Stimulated activated naive CD8-positive, alpha-beta T cell treated with anti-CD3 and anti-CD28 coated beads, Interleukin-15, Interleukin-2, amounts not matched to agents 100 ng/mL and 50 ng/mL, for 24 hours (primary cell): ENCODE data around the gene UBE2D2.

Experiments
- H3K27ac Mint-ChIP-seq: one replicate; pipeline ENCODE4 v1.8.0; 2021; ENCODE audit warnings: mild to moderate bottlenecking, mixed read lengths
- H3K27me3 Mint-ChIP-seq: one replicate; pipeline ENCODE4 v1.8.0; 2021; ENCODE audit warnings: mixed read lengths
- H3K36me3 Mint-ChIP-seq: one replicate; pipeline ENCODE4 v1.8.0; 2021; ENCODE audit warnings: low read depth, mixed read lengths
- H3K4me1 Mint-ChIP-seq: one replicate; pipeline ENCODE4 v1.8.0; 2021; ENCODE audit warnings: low read depth, mixed read lengths
- H3K4me3 Mint-ChIP-seq: one replicate; pipeline ENCODE4 v1.8.0; 2021; ENCODE audit warnings: mild to moderate bottlenecking, mixed read lengths
- H3K9me3 Mint-ChIP-seq: one replicate; pipeline ENCODE4 v1.8.0; 2021; ENCODE audit warnings: mixed read lengths

UBE2D2 gene

DNA sequence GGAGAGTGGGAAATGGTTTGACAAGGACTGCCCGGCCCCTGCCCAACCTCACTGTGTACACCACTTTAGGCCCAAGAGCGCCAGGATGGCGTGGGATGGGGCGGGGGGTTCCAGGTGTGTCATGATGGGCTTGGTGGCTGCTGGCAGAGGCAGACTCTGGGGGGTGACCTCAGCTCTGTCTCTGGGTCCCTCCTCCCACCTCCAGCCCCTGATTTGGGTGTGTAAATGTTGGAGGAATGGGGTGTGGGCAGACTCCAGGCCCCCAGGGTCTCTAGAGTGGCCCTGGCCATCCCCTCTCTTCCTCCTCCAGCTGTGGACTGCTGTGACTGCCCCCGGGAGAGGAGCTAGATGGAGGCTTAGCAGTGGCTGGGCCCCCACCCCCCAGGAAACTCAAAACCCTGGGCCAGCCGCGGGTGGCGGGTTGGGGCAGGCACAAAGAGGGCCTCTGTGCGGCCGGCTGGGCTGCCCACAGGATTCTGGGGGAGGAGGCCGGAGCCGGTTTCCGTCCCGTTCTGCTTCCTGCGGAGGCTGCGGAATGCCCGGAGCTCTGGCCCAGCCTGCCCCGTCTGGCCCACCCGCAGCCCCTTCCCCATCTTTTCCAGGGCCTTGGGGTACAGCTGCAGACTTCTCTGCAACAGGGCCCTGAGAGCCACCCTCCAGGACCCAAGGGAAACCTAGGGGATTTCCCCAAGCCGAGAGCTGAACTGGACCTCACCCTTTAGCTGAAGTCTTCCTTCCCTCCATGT, 110.1 kb downstream of the UBE2D2 start:
- peak overlapping the region; percentile 77 for H3K4me3 Mint-ChIP-seq
- H3K36me3 Mint-ChIP-seq, result no peaks in the 10 kb centered on the region
- H3K27ac Mint-ChIP-seq, result no peak overlapping the region
- H3K9me3 Mint-ChIP-seq, result no peaks in the 10 kb centered on the region
- peaks cover 50% of the 10 kb centered on the region for H3K4me1 Mint-ChIP-seq
- no peaks in the 10 kb centered on the region for H3K27me3 Mint-ChIP-seq

DNA sequence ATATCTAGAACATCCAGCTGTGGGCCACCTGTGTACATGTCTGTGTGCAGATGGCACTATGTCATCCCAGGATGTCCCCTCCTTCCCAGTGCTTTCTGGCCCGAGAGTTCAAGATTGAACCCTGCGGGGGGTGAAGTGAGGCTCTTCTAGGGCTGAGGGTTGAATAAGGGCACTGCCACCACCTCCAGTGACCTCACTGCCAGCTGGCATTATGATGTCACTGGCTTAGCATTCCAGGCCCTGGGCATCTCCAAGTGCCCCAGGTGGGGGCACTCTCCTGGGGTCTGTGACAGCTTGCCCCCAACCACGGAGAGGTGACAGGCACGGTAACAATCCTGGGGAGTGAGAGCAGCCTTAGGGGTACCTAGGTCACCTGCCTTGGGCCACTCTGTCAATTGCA, 114.1 kb downstream of the UBE2D2 start:
- peaks cover 3% of the 10 kb centered on the region for H3K36me3 Mint-ChIP-seq
- no peak overlapping the region for H3K27ac Mint-ChIP-seq
- no peaks in the 10 kb centered on the region for H3K27me3 Mint-ChIP-seq
- H3K4me3 Mint-ChIP-seq, result no peak overlapping the region
- H3K4me1 Mint-ChIP-seq, result peaks cover 21% of the 10 kb centered on the region
- H3K9me3 Mint-ChIP-seq, result no peaks in the 10 kb centered on the region

DNA sequence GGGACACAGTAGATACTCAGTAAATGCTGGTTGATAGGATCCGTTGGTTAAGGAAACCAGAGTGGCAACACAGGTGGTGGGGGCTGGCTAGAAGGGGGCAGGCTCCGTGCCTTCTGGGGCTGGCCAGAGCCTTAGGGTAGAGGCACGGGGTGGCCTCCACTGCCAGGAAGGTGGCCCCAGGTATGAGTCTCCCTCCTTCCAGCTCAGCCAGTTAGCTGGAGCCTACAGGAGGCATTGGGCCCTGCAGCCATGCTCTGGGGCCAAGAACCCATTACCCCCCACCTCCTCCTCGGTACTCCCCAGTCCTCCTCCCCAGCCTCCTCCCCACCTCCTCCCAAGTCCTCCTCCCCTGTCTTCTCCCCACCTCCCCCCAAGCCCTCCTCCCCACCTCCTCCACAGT, 114.7 kb downstream of the UBE2D2 start:
- H3K9me3 Mint-ChIP-seq, result no peaks in the 10 kb centered on the region

DNA sequence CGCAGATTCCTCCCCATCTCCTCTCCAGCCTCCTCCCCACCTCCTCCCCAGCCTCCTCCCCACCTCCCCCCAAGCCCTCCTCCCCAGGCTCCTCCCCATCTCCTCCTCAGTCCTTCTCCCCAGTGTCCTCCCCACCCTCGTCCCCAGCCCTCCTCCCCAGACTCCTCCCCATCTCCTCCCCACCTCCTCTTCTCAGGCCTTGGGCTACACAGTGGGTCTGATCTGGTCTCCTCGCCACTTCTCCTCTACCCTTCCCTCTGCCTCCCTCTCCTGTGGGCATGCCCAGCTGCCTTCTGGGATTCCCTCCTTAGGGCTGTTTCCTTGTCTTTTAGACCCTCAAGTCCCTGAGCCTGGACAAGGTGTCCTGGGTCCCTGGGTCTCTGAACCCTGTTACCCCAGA, 115.3 kb downstream of the UBE2D2 start:
- peaks cover 5% of the 10 kb centered on the region for H3K36me3 Mint-ChIP-seq
- H3K27me3 Mint-ChIP-seq, result no peaks in the 10 kb centered on the region
- peak overlapping the region; percentile 61 for H3K27ac Mint-ChIP-seq
- H3K4me3 Mint-ChIP-seq, result no peak overlapping the region
- peaks cover 14% of the 10 kb centered on the region for H3K4me1 Mint-ChIP-seq
- no peaks in the 10 kb centered on the region for H3K9me3 Mint-ChIP-seq

More for the DNA sequence above, 114.7 kb downstream of the UBE2D2 start:
- peaks cover 5% of the 10 kb centered on the region for H3K36me3 Mint-ChIP-seq
- H3K4me3 Mint-ChIP-seq, result no peak overlapping the region
- H3K4me1 Mint-ChIP-seq, result peaks cover 15% of the 10 kb centered on the region
- no peak overlapping the region for H3K27ac Mint-ChIP-seq
- H3K27me3 Mint-ChIP-seq, result no peaks in the 10 kb centered on the region

DNA sequence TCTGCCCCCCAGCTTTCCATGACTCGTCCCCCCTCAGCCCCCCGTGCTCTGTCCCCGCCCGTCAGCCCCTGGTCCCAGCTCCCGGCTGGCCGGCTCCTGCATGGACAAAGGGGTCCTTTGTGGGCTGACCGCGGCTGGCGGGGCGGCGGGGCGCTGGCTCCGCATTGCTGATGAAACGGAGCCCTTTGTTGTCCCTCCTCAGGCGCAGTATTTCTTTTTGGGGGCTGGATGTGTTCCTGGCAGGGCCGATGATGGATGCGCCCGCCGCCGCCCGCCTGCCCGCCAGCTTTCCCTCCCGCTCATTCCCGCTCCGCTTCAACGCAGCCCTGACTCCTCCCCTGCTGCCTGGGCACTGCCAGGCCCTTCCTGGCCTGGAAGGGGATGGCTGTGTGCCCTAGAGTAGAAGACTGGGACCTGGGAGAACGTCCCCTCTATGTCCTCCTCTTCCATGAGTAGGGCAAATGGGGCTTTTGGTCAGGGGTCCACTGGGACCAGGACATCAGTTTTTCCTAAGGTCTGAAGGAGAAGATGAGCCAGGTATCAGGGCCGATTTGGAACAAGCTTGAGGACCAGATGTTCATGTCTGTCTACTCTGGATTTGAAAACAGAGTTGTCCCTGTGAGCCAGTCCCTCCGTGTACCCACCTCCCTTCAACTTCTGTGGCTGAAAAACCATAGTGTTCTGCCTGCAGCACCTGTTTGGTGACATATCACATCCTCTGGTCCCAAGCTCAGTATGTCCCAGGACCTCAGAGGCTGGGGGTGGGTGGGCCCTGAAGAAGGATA, 116.0 kb downstream of the UBE2D2 start:
- H3K4me1 Mint-ChIP-seq, result peaks cover 11% of the 10 kb centered on the region
- no peaks in the 10 kb centered on the region for H3K27me3 Mint-ChIP-seq
- no peak overlapping the region for H3K4me3 Mint-ChIP-seq
- peaks cover 5% of the 10 kb centered on the region for H3K36me3 Mint-ChIP-seq
- H3K27ac Mint-ChIP-seq, result peak overlapping the region; percentile 61
- no peaks in the 10 kb centered on the region for H3K9me3 Mint-ChIP-seq
